PFSK-1 (cell line): ENCODE data around the gene JAKMIP1.

ENCODE experiments used
- FOXP2 ChIP-seq: optimal IDR thresholded peaks from 2 replicates; pipeline ENCODE3; 2011; ENCODE audit warnings: borderline replicate concordance, control low read depth, inconsistent platforms; ENCODE audit not compliant: insufficient read depth; ENCODE audit errors: extremely low read length, extremely low read depth
- POLR2AphosphoS5 ChIP-seq: IDR thresholded peaks from 2 replicates; pipeline ENCODE4 v1.6.1; 2012; ENCODE audit warnings: low read depth, mild to moderate bottlenecking, control low read depth, low read length, moderate library complexity
- SIN3A ChIP-seq: IDR thresholded peaks from 2 replicates; pipeline ENCODE4 v1.6.1; 2012; ENCODE audit warnings: mild to moderate bottlenecking, low read length, moderate library complexity, borderline replicate concordance; ENCODE audit not compliant: insufficient read depth
- TAF1 ChIP-seq: IDR thresholded peaks from 2 replicates; pipeline ENCODE4 v1.6.1; 2012; ENCODE audit warnings: low read length, control low read depth, borderline replicate concordance; ENCODE audit not compliant: insufficient read depth
- TF ChIP-seq, protein P1 (sequence below), 2 experiments: IDR thresholded peaks; 2 replicates each; pipeline versions ENCODE4 v1.6.1 to v1.8.0; 2011 to 2012; ENCODE audit warnings: low read depth in 2 of 2, low read length in 2 of 2, control low read depth in 1 of 2, inconsistent platforms in 1 of 2, mild to moderate bottlenecking in 1 of 2, moderate library complexity in 1 of 2; ENCODE audit not compliant: insufficient read depth in 1 of 2

JAKMIP1 gene

DNA sequence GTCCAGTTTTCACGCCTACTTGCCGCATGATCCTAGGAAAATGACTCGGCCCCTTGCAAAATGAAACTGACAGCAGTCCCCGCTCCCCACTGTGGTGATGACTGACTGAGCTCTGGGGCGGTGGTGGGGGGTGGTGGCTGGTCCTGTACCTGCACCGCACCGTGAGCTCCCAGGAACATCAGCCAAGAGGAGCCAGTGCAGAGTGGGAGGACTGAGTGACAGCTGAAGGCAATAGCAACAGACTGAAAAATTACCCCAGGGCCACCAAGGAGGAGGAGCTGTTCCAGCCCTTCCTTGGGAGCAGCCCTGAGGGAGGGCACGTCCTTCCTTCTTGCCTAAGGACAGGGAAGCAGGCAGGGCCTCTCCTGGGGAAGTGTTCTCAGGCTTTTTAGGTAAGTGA is 179.7 kb downstream of the JAKMIP1 start:
- TF ChIP-seq TAF1: no peak

DNA sequence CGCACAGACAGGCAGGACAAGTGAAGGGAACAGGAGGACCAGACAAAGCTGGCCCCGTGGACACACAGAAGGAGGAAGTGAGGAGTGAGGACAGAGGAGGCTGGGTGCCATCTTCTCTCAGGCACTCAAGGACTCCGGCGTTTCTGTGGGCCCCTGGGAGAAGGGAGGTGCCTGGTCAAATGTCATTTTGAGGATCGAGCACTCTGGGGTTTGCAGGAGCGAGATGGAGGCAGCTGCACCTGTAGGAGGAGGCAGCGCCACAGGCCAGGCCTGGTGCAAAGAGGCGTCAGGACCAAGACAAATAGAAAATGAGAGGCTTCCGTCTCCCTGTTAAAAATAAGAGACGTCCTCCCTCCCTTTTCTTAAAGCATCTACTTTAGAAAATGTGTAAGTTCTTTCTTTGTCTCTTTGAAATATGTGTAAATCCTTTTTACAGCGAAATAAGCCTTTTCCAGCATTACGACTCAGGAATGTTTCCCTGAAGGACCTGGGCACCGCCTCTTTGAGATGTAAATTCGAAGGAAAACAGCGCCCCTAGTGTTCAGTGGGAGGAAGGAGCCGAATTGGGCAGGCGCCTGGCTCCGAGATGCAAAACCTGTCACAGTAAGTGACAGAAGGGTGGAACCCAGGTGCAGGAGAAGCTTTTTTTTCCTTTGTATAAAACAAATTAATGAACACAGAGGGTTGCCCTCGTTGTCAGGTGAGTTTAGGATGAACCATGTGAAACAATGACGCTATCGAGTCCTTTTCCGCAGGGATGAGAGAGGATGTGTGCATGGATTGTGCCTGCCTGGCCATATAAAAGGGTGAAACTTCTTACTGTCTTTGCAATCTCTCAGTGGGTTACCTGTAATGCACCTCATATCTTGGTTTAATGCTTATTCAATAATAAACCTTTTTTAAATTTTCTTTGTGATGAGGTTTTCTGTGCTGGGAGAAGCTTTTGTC is 180.8 kb downstream of the JAKMIP1 start:
- TF ChIP-seq TAF1: no peak
- TF ChIP-seq, protein P1, sequence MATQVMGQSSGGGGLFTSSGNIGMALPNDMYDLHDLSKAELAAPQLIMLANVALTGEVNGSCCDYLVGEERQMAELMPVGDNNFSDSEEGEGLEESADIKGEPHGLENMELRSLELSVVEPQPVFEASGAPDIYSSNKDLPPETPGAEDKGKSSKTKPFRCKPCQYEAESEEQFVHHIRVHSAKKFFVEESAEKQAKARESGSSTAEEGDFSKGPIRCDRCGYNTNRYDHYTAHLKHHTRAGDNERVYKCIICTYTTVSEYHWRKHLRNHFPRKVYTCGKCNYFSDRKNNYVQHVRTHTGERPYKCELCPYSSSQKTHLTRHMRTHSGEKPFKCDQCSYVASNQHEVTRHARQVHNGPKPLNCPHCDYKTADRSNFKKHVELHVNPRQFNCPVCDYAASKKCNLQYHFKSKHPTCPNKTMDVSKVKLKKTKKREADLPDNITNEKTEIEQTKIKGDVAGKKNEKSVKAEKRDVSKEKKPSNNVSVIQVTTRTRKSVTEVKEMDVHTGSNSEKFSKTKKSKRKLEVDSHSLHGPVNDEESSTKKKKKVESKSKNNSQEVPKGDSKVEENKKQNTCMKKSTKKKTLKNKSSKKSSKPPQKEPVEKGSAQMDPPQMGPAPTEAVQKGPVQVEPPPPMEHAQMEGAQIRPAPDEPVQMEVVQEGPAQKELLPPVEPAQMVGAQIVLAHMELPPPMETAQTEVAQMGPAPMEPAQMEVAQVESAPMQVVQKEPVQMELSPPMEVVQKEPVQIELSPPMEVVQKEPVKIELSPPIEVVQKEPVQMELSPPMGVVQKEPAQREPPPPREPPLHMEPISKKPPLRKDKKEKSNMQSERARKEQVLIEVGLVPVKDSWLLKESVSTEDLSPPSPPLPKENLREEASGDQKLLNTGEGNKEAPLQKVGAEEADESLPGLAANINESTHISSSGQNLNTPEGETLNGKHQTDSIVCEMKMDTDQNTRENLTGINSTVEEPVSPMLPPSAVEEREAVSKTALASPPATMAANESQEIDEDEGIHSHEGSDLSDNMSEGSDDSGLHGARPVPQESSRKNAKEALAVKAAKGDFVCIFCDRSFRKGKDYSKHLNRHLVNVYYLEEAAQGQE (IDR thresholded peaks at IDR 0.05; ENCODE audit: insufficient read depth in 1 of 2, low read depth in 2 of 2, low read length in 2 of 2): no peak
- TF ChIP-seq SIN3A: no peak
- no peak for TF ChIP-seq FOXP2
- no peak for TF ChIP-seq POLR2AphosphoS5

DNA sequence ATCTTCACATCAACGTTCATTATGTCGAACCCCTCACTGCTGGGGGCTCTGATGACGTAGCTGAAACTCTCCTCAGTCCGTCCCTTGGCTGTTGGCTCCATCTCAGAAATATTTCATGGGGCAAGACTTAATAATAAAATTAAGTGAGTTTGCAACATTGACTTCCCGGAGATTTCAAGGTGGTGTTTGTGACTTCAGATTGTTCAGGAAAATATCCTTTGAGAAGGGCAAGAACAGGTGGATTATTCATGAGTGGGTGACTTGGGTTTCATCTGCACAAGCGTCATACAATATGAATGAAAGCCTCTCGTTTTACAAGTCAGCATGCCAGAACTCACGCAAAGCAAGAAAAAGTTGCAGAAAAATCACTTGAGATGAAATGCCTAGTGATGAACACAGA is 182.0 kb downstream of the JAKMIP1 start, which contains the start of gene C4orf50:
Gene C4orf50 (minus strand): TSS at position 101 of the 400 bp plus-strand sequence.
- TF ChIP-seq FOXP2 (no peak), TAF1 (no peak), SIN3A (no peak), POLR2AphosphoS5 (no peak)
- TF ChIP-seq, protein P1 (IDR thresholded peaks at IDR 0.05; ENCODE audit: insufficient read depth in 1 of 2, low read depth in 2 of 2, low read length in 2 of 2): no peak

DNA sequence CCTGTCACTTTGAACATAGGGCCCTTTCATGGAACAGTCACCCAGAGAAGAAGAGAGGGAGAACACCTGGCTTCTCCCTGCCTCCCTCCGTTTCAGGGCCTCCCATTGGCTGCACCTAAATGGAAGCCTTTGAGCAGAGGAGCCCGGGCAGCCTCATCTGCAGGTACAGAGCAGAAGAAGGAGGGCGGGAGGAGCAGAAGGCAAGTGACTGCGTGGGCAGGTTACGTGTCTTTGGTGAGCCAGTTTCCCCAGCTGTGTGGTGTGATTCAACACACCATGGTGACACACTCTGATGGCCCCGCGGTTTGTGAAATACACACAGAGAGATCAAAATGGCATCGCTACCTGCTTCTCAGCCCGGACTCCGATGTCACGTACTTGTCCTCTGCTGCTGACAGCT is 182.5 kb downstream of the JAKMIP1 start:
- TF ChIP-seq SIN3A (no peak), POLR2AphosphoS5 (no peak), TAF1 (no peak), FOXP2 (no peak)
- TF ChIP-seq, protein P1 (IDR thresholded peaks at IDR 0.05; ENCODE audit: insufficient read depth in 1 of 2, low read depth in 2 of 2, low read length in 2 of 2): no peak

DNA sequence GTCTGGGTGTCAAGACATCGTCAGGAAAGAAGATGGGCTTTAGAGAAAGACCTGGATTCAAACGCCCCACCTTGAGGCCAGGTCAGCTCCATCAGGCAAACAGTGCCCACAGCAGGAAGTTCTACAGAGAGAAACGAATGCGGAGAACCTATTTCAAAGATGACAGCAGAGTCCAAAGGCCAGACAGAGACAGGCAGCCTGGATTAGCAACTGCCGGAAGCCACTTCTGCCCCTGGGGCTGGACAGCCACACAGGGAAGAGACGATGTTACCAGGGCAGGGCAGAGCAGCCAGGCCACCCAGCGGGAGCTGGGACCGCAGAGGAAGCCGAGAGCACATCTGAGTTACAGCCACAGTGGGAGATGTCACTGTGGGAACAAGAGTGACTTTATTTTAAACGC is 183.3 kb downstream of the JAKMIP1 start:
- no peak for TF ChIP-seq TAF1

DNA sequence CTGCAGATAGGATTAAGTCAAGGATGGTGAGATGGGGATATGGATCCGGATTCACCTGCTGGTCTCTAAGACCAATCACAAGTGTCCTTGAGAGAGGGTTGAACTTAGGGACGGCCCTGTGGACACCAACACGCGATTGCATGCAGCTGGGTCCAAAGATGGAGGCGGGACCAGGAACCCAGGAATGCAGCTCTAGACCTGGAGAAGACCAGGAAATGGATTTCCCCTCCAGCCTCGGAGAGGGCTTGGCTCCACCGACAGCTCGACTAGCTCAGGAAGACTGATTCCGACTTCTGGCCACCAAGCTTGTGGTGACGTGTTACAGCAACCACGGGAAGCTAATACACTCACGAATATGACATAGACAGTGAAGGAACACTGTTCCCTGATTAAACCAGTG is 186.8 kb downstream of the JAKMIP1 start:
- TF ChIP-seq POLR2AphosphoS5: no peak
- TF ChIP-seq TAF1: no peak
- no peak for TF ChIP-seq FOXP2
- TF ChIP-seq, protein P1 (IDR thresholded peaks at IDR 0.05; ENCODE audit: insufficient read depth in 1 of 2, low read depth in 2 of 2, low read length in 2 of 2): no peak
- no peak for TF ChIP-seq SIN3A
